Ovary (tissue), 3 donors: ENCODE data around the gene KCNK4.

Experiments used
- CTCF ChIP-seq, 3 donors: fragments of 450-650 bp in 2 of 3; fragments of 200-600 bp in 1 of 3; IDR thresholded peaks; one replicate each; pipeline versions ENCODE4 v1.5.1 to v1.8.0; 2016 to 2022; ENCODE audit warnings: antibody characterized with exemption in 3 of 3, mild to moderate bottlenecking in 1 of 3
- EP300 ChIP-seq: sonication (generic); formaldehyde crosslinking; IDR thresholded peaks from one replicate; pipeline ENCODE4 v1.6.1; 2017; ENCODE audit warnings: antibody characterized with exemption
- POLR2A ChIP-seq: fragments of 450-650 bp; IDR thresholded peaks from one replicate; pipeline ENCODE4 v1.6.1; 2017; ENCODE audit warnings: antibody characterized with exemption, mild to moderate bottlenecking, moderate library complexity
- donor health status: DM: no; HTN: no; CAD: no.

GRCh38 chr11:64259533-64260067 is 31.5 kb upstream of the KCNK4 start:
- no peak for TF ChIP-seq CTCF (IDR thresholded peaks at IDR 0.05)
- no peak for TF ChIP-seq EP300
- no peak for TF ChIP-seq POLR2A
